Measurements from ENCODE around the gene MTHFD2.

MTHFD2 gene

DNA sequence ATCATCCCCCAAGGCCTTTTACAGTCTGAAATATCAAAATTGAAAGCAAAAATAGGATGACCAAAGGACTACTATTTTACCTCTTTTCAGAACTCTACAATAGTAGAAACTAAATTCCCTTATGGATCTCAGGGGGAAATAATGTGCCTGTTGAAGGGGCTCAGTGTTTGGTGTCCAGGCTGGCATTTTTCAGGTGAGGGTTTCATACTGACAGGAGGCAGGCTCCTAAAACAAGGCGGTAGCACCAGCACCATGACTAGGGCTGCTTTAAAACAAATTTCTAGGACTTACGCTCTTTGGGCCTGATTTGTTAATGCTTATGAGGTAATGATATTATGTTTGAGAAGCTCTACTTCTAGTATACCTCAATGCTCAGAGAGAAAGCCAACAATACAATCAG lies 45.5 kb upstream of the MTHFD2 start:
- Histone ChIP-seq H3K36me3 (ENCODE audit: insufficient read depth, low read length) (peaks cover 71% of the 10 kb centered on the region), H3K4me2 (ENCODE audit: low read length) (no peak overlapping the region), H3K9me3 (ENCODE audit: low read length) (no peaks in the 10 kb centered on the region), H3K9ac (ENCODE audit: low read length) (no peak overlapping the region), H3K9me2 (ENCODE audit: low read depth, low read length) (no peaks in the 10 kb centered on the region), H2AFZ (ENCODE audit: low read length) (no peak overlapping the region), H3K27me3 (ENCODE audit: insufficient read depth, low read length) (no peaks in the 10 kb centered on the region), H4K20me1 (ENCODE audit: insufficient read depth, low read length) (no peaks in the 10 kb centered on the region), H3K4me1 (ENCODE audit: insufficient read depth, low read length, severe bottlenecking) (peaks cover 26% of the 10 kb centered on the region), H3K4me3 (ENCODE audit: low read depth, low read length, poor library complexity, severe bottlenecking) (no peak overlapping the region), H3K27ac (ENCODE audit: low read depth, low read length, poor library complexity, severe bottlenecking) (no peak overlapping the region), H3F3A (ENCODE audit: insufficient read depth, low read length) (peaks cover 17% of the 10 kb centered on the region), H3K79me2 (ENCODE audit: insufficient read depth, low read length) (no peaks in the 10 kb centered on the region)
- TF ChIP-seq EZH2 (IDR thresholded peaks at IDR 0.05; ENCODE audit: borderline replicate concordance, low read length) (no peak), CTCF (IDR thresholded peaks at IDR 0.05; ENCODE audit: low read length) (no peak)

DNA sequence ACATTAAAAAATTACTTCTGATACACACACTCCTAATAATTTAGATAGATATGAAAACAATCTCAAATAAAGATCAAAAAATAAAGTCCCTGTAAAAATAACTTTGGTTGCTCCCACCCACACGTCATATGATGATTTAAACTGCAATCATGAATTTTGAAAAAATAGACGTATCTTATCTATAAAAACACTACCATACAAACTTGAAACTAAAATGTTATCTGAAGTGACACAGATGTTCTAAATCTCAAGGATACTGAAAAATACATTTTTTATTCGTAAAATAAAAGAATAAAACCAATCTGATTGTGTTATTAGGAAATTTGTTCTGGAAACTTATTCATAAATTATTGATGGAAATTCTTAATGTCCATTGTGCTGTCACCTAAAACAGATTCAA lies 42.6 kb upstream of the MTHFD2 start:
- Histone ChIP-seq H3K9ac (ENCODE audit: low read length) (no peak overlapping the region), H3K4me3 (ENCODE audit: low read depth, low read length, poor library complexity, severe bottlenecking) (no peak overlapping the region), H3K4me1 (ENCODE audit: insufficient read depth, low read length, severe bottlenecking) (peaks cover 10% of the 10 kb centered on the region), H3K27me3 (ENCODE audit: insufficient read depth, low read length) (no peaks in the 10 kb centered on the region), H3K9me2 (ENCODE audit: low read depth, low read length) (no peaks in the 10 kb centered on the region), H3K9me3 (ENCODE audit: low read length) (no peaks in the 10 kb centered on the region), H3K36me3 (ENCODE audit: insufficient read depth, low read length) (peaks cover 96% of the 10 kb centered on the region), H3F3A (ENCODE audit: insufficient read depth, low read length) (peaks cover 9% of the 10 kb centered on the region), H3K27ac (ENCODE audit: low read depth, low read length, poor library complexity, severe bottlenecking) (no peak overlapping the region), H4K20me1 (ENCODE audit: insufficient read depth, low read length) (no peaks in the 10 kb centered on the region), H2AFZ (ENCODE audit: low read length) (no peak overlapping the region), H3K79me2 (ENCODE audit: insufficient read depth, low read length) (no peaks in the 10 kb centered on the region), H3K4me2 (ENCODE audit: low read length) (no peak overlapping the region)
- TF ChIP-seq EZH2 (IDR thresholded peaks at IDR 0.05; ENCODE audit: borderline replicate concordance, low read length) (no peak), CTCF (IDR thresholded peaks at IDR 0.05; ENCODE audit: low read length) (no peak)

GRCh38 chr2:74162951-74163350 lies 35.5 kb upstream of the MTHFD2 start:
- no peak overlapping the region for H3K27ac ChIP-seq (ENCODE audit: low read depth, low read length, poor library complexity, severe bottlenecking)
- H2AFZ ChIP-seq (ENCODE audit: low read length), result no peak overlapping the region
- no peaks in the 10 kb centered on the region for H3K27me3 ChIP-seq (ENCODE audit: insufficient read depth, low read length)
- H3K9ac ChIP-seq (ENCODE audit: low read length), result no peak overlapping the region
- H4K20me1 ChIP-seq (ENCODE audit: insufficient read depth, low read length), result no peaks in the 10 kb centered on the region
- H3K9me2 ChIP-seq (ENCODE audit: low read depth, low read length), result no peaks in the 10 kb centered on the region
- H3K36me3 ChIP-seq (ENCODE audit: insufficient read depth, low read length), result peaks cover 98% of the 10 kb centered on the region
- H3K4me3 ChIP-seq (ENCODE audit: low read depth, low read length, poor library complexity, severe bottlenecking), result no peak overlapping the region
- TF ChIP-seq CTCF (IDR thresholded peaks at IDR 0.05; ENCODE audit: low read length) (no peak), EZH2 (IDR thresholded peaks at IDR 0.05; ENCODE audit: borderline replicate concordance, low read length) (no peak)
- H3K4me2 ChIP-seq (ENCODE audit: low read length), result no peak overlapping the region
- peaks cover 22% of the 10 kb centered on the region for H3K79me2 ChIP-seq (ENCODE audit: insufficient read depth, low read length)
- H3F3A ChIP-seq (ENCODE audit: insufficient read depth, low read length), result no peaks in the 10 kb centered on the region
- 0 out of 2 replicates have a peak, but pooled peaks cover 3% of the 10 kb centered on the region for H3K9me3 ChIP-seq (ENCODE audit: low read length)
- no peaks in the 10 kb centered on the region for H3K4me1 ChIP-seq (ENCODE audit: insufficient read depth, low read length, severe bottlenecking)
